ENCODE measurements around the gene GAL3ST2. TPM values are rescaled to one million over a fixed set of nuclear protein-coding genes. Genes with fewer than 3 reads are reported as not detected.
"Not testable (repeated sequence)": the region's sequence is repeated elsewhere in the genome, so short reads cannot be mapped to it uniquely, and the experiment has no call there.

GAL3ST2 gene
- total RNA-seq, 1 donor from 2014 or later, result not detected

GRCh38 chr2:241804326-241805229 lies 28.0 kb downstream of the GAL3ST2 start:
- no peaks in the 10 kb centered on the region for H4K20me1 ChIP-seq (ENCODE audit: insufficient read depth, low read length)
- H3K27me3 ChIP-seq (ENCODE audit: insufficient read depth, low read length), result peaks cover 4% of the 10 kb centered on the region
- H3K36me3 Mint-ChIP-seq (ENCODE audit: low read depth, unreplicated experiment), result no peaks in the 10 kb centered on the region
- FAIRE-seq, result no peak
- H3K79me2 ChIP-seq (ENCODE audit: insufficient read depth, low read length), result no peaks in the 10 kb centered on the region
- H3K9me3 Mint-ChIP-seq (ENCODE audit: unreplicated experiment), result no peaks in the 10 kb centered on the region
- H3K9me3 ChIP-seq (ENCODE audit: insufficient read depth, low read depth, low read length), result no peaks in the 10 kb centered on the region
- H3K4me3 Mint-ChIP-seq (ENCODE audit: unreplicated experiment), result no peak overlapping the region
- no peaks in the 10 kb centered on the region for H3K36me3 ChIP-seq (ENCODE audit: insufficient read depth, low read length)
- H3K4me3 ChIP-seq (ENCODE audit: insufficient read depth, low read depth, low read length), result peak overlapping the region; percentile 28
- no peak overlapping the region for H3K27ac ChIP-seq (ENCODE audit: low read depth, low read length)
- no peak for TF ChIP-seq EZH2 (IDR thresholded peaks at IDR 0.05; ENCODE audit: insufficient read depth, low read length)
- no peak for TF ChIP-seq CTCF (IDR thresholded peaks at IDR 0.05; ENCODE audit: insufficient read depth, low read depth, low read length)
- DNase-seq (ENCODE audit: low read depth), result no peak
- H3K27me3 Mint-ChIP-seq (ENCODE audit: low read depth, unreplicated experiment), result peaks cover 16% of the 10 kb centered on the region
- H3K9ac ChIP-seq (ENCODE audit: low read length), result no peak overlapping the region
- H3K4me1 ChIP-seq (ENCODE audit: insufficient read depth, low read length), result peaks cover 16% of the 10 kb centered on the region
- peak overlapping the region; percentile 86 for H3K4me2 ChIP-seq (ENCODE audit: low read length)
- H3K4me1 Mint-ChIP-seq (ENCODE audit: low read depth, unreplicated experiment), result peaks cover 6% of the 10 kb centered on the region
- peak overlapping the region; percentile 85 for H2AFZ ChIP-seq (ENCODE audit: low read depth, low read length)
- H3K27ac Mint-ChIP-seq (ENCODE audit: unreplicated experiment), result no peak overlapping the region

GRCh38 chr2:241806217-241806616 lies 29.6 kb downstream of the GAL3ST2 start:
- not testable (repeated sequence) for H4K20me1 ChIP-seq (ENCODE audit: insufficient read depth, low read length); H3K9ac ChIP-seq (ENCODE audit: low read length); H3K4me3 Mint-ChIP-seq (ENCODE audit: unreplicated experiment); H3K27me3 ChIP-seq (ENCODE audit: insufficient read depth, low read length); H3K27ac Mint-ChIP-seq (ENCODE audit: unreplicated experiment); H3K9me3 Mint-ChIP-seq (ENCODE audit: unreplicated experiment); H3K9me3 ChIP-seq (ENCODE audit: insufficient read depth, low read depth, low read length); FAIRE-seq; H3K27me3 Mint-ChIP-seq (ENCODE audit: low read depth, unreplicated experiment); H3K4me1 Mint-ChIP-seq (ENCODE audit: low read depth, unreplicated experiment); H3K36me3 Mint-ChIP-seq (ENCODE audit: low read depth, unreplicated experiment); H2AFZ ChIP-seq (ENCODE audit: low read depth, low read length); H3K4me3 ChIP-seq (ENCODE audit: insufficient read depth, low read depth, low read length); H3K27ac ChIP-seq (ENCODE audit: low read depth, low read length); H3K4me2 ChIP-seq (ENCODE audit: low read length); DNase-seq (ENCODE audit: low read depth); H3K36me3 ChIP-seq (ENCODE audit: insufficient read depth, low read length); H3K79me2 ChIP-seq (ENCODE audit: insufficient read depth, low read length)
- H3K4me1 ChIP-seq (ENCODE audit: insufficient read depth, low read length), result peaks cover 16% of the 10 kb centered on the region

- no peak overlapping the region for H3K4me3 Mint-ChIP-seq (ENCODE audit: unreplicated experiment)
- DNase-seq (ENCODE audit: low read depth) (no peak), FAIRE-seq (no peak)
- Histone ChIP-seq H3K36me3 (ENCODE audit: insufficient read depth, low read length) (no peaks in the 10 kb centered on the region), H3K4me3 (ENCODE audit: insufficient read depth, low read depth, low read length) (no peak overlapping the region), H4K20me1 (ENCODE audit: insufficient read depth, low read length) (no peaks in the 10 kb centered on the region), H2AFZ (ENCODE audit: low read depth, low read length) (no peak overlapping the region), H3K9me3 (ENCODE audit: insufficient read depth, low read depth, low read length) (no peaks in the 10 kb centered on the region), H3K27me3 (ENCODE audit: insufficient read depth, low read length) (peaks cover 4% of the 10 kb centered on the region), H3K79me2 (ENCODE audit: insufficient read depth, low read length) (no peaks in the 10 kb centered on the region), H3K4me1 (ENCODE audit: insufficient read depth, low read length) (peaks cover 16% of the 10 kb centered on the region), H3K27ac (ENCODE audit: low read depth, low read length) (no peak overlapping the region), H3K9ac (ENCODE audit: low read length) (no peak overlapping the region), H3K4me2 (ENCODE audit: low read length) (no peak overlapping the region)
- peaks cover 6% of the 10 kb centered on the region for H3K4me1 Mint-ChIP-seq (ENCODE audit: low read depth, unreplicated experiment)
- H3K36me3 Mint-ChIP-seq (ENCODE audit: low read depth, unreplicated experiment), result no peaks in the 10 kb centered on the region
- TF ChIP-seq EZH2 (IDR thresholded peaks at IDR 0.05; ENCODE audit: insufficient read depth, low read length), result no peak
- TF ChIP-seq CTCF (IDR thresholded peaks at IDR 0.05; ENCODE audit: insufficient read depth, low read depth, low read length), result no peak
- H3K27me3 Mint-ChIP-seq (ENCODE audit: low read depth, unreplicated experiment), result peaks cover 2% of the 10 kb centered on the region
- peak overlapping the region; percentile 80 for H3K27ac Mint-ChIP-seq (ENCODE audit: unreplicated experiment)
- H3K9me3 Mint-ChIP-seq (ENCODE audit: unreplicated experiment), result no peaks in the 10 kb centered on the region
These were observed 31.6 kb downstream of the GAL3ST2 start for GRCh38 chr2:241808051-241808720.
